RPMI7951 (cell line): ENCODE measurements around the gene FAM20C. TPM values are rescaled to one million over a fixed set of nuclear protein-coding genes. Genes with fewer than 3 reads are reported as not detected.

Source experiments
- DNase-seq: peaks from one replicate; pipeline ENCODE4 v3.0.0-alpha.2; 2012; ENCODE audit warnings: low read depth
- total RNA-seq: library from RNA; depleted of rRNA; stranded (reverse); fragments of >200 nt; shearing (Covaris generic); gene quantifications from 2 replicates; pipeline ENCODE4 v1.2.3, GENCODE V29; 2014

FAM20C gene
- total RNA-seq, 1 experiment from 2014 or later: 256 TPM

GRCh38 chr7:223861-224260 lies 31.5 kb downstream of the FAM20C start:
- no peak for DNase-seq

GRCh38 chr7:226281-226895 lies 34.0 kb downstream of the FAM20C start:
- DNase-seq: peak; percentile 98

- DNase-seq: no peak
These were observed 35.6 kb downstream of the FAM20C start for GRCh38 chr7:227926-228325.

GRCh38 chr7:228610-229009 lies 36.2 kb downstream of the FAM20C start:
- DNase-seq: no peak

GRCh38 chr7:229184-229964 lies 37.0 kb downstream of the FAM20C start:
- DNase-seq: peak; percentile 100

- no peak for DNase-seq
These were observed 37.9 kb downstream of the FAM20C start for GRCh38 chr7:230274-230673.

GRCh38 chr7:231030-231857 lies 38.9 kb downstream of the FAM20C start:
- DNase-seq: peak; percentile 88

- DNase-seq: no peak
These were observed 39.5 kb downstream of the FAM20C start for GRCh38 chr7:231858-232246.

GRCh38 chr7:232410-233248 lies 40.3 kb downstream of the FAM20C start:
- DNase-seq: peak; percentile 97

- DNase-seq: peak; percentile 92
These were observed 41.1 kb downstream of the FAM20C start for GRCh38 chr7:233249-234035.

GRCh38 chr7:234051-234707 lies 41.8 kb downstream of the FAM20C start:
- peak; percentile 72 for DNase-seq

GRCh38 chr7:234708-235553 lies 42.6 kb downstream of the FAM20C start:
- peak; percentile 90 for DNase-seq

GRCh38 chr7:235576-236395 lies 43.4 kb downstream of the FAM20C start:
- peak; percentile 25 for DNase-seq

- no peak for DNase-seq
These were observed 44.6 kb downstream of the FAM20C start for GRCh38 chr7:236967-237366.

- no peak for DNase-seq
These were observed 45.0 kb downstream of the FAM20C start for GRCh38 chr7:237385-237784.

- DNase-seq: no peak
These were observed 47.8 kb downstream of the FAM20C start for GRCh38 chr7:240146-240676.

GRCh38 chr7:240887-241421 lies 48.6 kb downstream of the FAM20C start:
- peak; percentile 100 for DNase-seq

GRCh38 chr7:241513-241912 lies 49.1 kb downstream of the FAM20C start:
- DNase-seq: no peak
